ENCODE data around the gene GZMM. TPM values are rescaled to one million over a fixed set of nuclear protein-coding genes. Genes with fewer than 3 reads are reported as not detected.

The GZMM gene
- total and polyA plus RNA-seq, 5 experiments from 2014 or later = 46.9 to 450 (median 228) TPM

DNA sequence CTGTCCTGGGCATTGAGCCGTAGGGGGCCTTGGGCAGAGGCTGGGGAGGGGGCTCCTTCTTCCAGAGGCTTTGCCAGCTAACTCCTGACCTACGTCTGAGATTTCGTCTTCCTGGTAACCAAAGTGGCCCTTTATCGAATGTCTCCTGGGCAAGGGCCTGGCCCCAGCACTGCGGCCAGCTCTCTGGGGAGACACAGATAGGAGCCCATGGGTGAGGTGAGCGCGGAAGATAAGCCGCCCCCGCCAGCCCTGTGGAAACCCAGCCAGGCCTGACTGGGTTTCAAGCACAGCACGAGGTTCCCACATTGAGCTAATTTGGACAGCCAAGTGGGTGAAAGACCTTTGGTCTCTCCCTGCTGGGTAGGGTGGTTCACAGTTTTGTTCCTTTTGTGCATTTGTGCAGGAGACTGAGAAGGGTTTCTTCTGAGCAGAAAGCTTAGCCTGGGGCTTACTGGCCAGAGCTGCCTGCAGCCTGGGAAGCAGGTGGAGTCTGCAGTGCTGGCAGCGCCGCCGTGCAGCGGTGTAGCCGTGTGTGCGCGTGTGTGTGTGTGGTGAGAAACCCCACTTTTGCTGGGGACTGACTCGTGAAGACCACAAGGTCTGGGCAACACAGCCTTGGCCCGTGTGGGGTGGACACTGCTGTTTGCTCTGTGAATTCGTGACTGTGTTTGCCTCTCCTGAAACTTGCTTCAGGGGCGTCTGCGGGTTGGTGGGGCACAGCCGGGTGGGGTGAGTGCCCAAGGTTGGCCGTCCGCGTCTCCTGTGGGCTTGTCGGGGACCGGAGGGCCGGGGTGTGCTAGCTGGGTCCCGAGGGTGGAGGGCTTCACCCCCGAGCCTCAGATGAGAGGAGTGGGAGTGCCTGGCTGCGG is 31.0 kb downstream of the GZMM start:
- H3K4me3 Mint-ChIP-seq = peak overlapping the region; percentile 65 to 94 (median 82)
- DNase-seq (no peak), ATAC-seq (no peak)
- peak overlapping the region in 5 of 10 donors; percentile 24 to 62 (median 46) for H3K27ac Mint-ChIP-seq
- POLR2A ChIA-PET = interaction anchor here (0.6 to 1.0 kb wide), 3 partner anchors 30 to 59 kb away, joined by 3 to 4 read pairs (median 3); partner anchors contain the start of gene GZMM
- H3K4me1 Mint-ChIP-seq = peaks cover 14 to 51% (median 41%) of the 10 kb centered on the region in 4 donors
- H3K9me3 Mint-ChIP-seq = peaks cover 0 to 4% (median 0%) of the 10 kb centered on the region in 9 donors
- H3K27me3 Mint-ChIP-seq = peaks cover 0 to 1% (median 0%) of the 10 kb centered on the region in 5 donors
- peaks cover 0 to 13% (median 0%) of the 10 kb centered on the region in 3 donors for H3K36me3 Mint-ChIP-seq

DNA sequence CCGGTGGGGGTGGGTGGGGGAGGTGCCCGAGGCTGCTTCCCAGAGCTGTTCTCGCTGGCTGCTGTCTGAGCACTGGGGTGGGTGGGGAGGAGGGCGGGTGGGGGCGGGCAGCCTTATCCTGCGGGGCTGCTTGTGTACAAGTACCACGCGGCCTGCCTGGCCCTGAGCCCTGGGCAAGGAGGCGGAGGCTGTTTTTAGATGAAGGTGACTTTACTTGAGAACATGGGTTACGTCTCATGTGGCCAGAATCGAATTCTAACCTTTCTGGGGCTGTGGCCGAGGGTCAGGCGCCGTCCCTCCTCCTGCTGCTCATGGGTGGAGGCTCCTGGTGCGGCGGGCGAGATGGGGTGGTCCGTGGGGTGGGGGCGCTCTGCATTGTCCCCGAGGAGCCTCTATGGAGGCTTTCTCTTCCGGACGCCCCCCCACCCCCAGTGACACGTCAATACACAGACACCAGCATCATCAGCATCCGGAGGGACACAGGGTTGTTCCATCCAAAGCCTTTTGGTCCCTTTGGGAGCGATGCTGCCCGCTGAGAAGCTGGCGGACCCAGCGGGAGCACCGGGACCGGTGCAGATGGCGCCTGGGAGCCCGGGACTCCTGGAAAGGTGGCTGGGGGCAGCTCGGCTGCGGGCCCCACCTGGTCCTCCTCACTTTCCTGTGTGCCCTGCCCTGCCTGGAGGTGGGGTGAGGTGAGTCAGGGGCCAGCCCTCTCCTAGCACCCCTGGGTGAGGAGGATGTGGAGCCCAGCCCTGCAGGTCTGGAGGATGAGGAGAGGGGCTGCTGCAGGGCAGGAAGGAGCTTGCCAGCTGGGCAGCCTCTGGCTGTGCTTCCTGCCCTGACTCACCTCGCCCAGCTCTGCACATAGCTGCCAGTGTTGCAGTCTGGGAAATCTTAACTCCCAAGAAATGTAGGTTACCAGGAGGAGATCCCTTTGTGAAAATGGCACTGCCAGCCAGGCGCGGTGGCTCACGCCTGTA is 32.0 kb downstream of the GZMM start:
- ATAC-seq = no peak
- peaks cover 0 to 17% (median 0%) of the 10 kb centered on the region in 3 donors for H3K36me3 Mint-ChIP-seq
- DNase-seq = no peak
- no peaks in the 10 kb centered on the region for H3K27me3 Mint-ChIP-seq
- peak overlapping the region in 4 of 10 donors; percentile 18 to 91 (median 48) for H3K4me3 Mint-ChIP-seq
- no peak overlapping the region for H3K27ac Mint-ChIP-seq
- peaks cover 14 to 46% (median 40%) of the 10 kb centered on the region in 4 donors for H3K4me1 Mint-ChIP-seq
- POLR2A ChIA-PET = interaction anchor here (1.0 kb wide), 1 partner anchor 8 kb away, joined by 3 read pairs; no protein-coding TSS in a partner anchor
- H3K9me3 Mint-ChIP-seq = peaks cover 0 to 4% (median 0%) of the 10 kb centered on the region in 9 donors

- DNase-seq (no peak), ATAC-seq (no peak)
- POLR2A ChIA-PET = interaction anchor here (0.7 to 1.0 kb wide), 3 partner anchors 9 to 56 kb away, joined by 3 to 4 read pairs (median 3); no protein-coding TSS in a partner anchor
- Mint-ChIP-seq H3K4me1 (peaks cover 9 to 40% (median 31%) of the 10 kb centered on the region in 4 donors), H3K9me3 (no peaks in the 10 kb centered on the region), H3K4me3 (peak overlapping the region in 2 of 10 donors; percentile 26 to 34), H3K36me3 (peaks cover 0 to 19% (median 0%) of the 10 kb centered on the region in 3 donors), H3K27me3 (no peaks in the 10 kb centered on the region), H3K27ac (no peak overlapping the region)
Measured at GRCh38 chr19:576768-577438, 33.0 kb downstream of the GZMM start.

DNA sequence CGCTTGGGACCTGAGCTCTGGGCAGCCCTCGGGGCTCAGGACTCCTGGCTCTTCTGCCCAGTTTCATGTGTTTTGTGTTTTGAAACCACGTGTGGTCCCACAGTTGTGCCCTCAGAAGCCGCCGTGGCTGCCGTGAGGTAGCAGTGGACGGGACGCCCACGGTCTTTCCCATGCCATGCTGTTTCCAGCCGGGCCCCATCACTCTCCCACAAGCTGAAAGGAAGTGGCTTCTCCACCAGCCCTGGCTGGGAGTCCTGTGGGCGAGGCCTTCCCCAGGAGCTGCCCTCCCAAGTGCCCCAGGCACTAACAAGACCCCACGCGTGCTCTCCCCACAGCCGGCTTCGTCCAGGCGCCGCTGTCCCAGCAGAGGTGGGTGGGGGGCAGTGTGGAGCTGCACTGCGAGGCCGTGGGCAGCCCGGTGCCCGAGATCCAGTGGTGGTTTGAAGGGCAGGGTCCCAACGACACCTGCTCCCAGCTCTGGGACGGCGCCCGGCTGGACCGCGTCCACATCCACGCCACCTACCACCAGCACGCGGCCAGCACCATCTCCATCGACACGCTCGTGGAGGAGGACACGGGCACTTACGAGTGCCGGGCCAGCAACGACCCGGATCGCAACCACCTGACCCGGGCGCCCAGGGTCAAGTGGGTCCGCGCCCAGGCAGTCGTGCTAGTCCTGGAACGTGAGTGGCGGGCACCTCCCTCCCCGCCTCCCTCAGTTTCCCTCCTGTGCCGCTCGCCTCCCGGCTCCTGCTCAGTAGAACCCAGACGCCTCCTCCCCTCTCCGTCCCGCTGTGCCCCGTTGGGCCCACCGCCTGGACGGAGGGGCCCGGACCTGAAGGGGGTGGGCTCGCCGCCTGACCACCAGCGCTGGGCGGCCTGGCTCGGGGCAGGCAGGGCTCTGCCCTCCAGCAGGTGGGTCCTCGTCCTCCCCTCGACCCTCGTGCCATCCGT is 33.9 kb downstream of the GZMM start:
- Mint-ChIP-seq H3K9me3 (no peaks in the 10 kb centered on the region), H3K4me1 (peaks cover 7 to 39% (median 28%) of the 10 kb centered on the region in 4 donors), H3K4me3 (no peak overlapping the region), H3K27ac (no peak overlapping the region), H3K36me3 (peaks cover 0 to 23% (median under 1%) of the 10 kb centered on the region in 3 donors), H3K27me3 (no peaks in the 10 kb centered on the region)
- no peak for ATAC-seq
- DNase-seq = no peak
- POLR2A ChIA-PET = interaction anchor here (1.0 kb wide), 1 partner anchor 56 kb away, joined by 3 read pairs; no protein-coding TSS in a partner anchor

GRCh38 chr19:579111-579841 is 35.4 kb downstream of the GZMM start:
- no peak for ATAC-seq
- Mint-ChIP-seq H3K4me1 (peaks cover 6 to 31% (median 23%) of the 10 kb centered on the region in 4 donors), H3K27ac (no peak overlapping the region), H3K9me3 (no peaks in the 10 kb centered on the region), H3K4me3 (no peak overlapping the region), H3K36me3 (peaks cover 0 to 29% (median 5%) of the 10 kb centered on the region in 3 donors), H3K27me3 (no peaks in the 10 kb centered on the region)
- no peak for DNase-seq
- POLR2A ChIA-PET = interaction anchor here (0.7 kb wide), 1 partner anchor 81 kb away, joined by 3 read pairs; no protein-coding TSS in a partner anchor

GRCh38 chr19:579842-580155 is 35.9 kb downstream of the GZMM start:
- Mint-ChIP-seq H3K9me3 (no peaks in the 10 kb centered on the region), H3K27me3 (no peaks in the 10 kb centered on the region), H3K4me3 (no peak overlapping the region), H3K27ac (no peak overlapping the region), H3K4me1 (peaks cover 5 to 25% (median 18%) of the 10 kb centered on the region in 4 donors), H3K36me3 (peaks cover 0 to 29% (median 5%) of the 10 kb centered on the region in 3 donors)
- ATAC-seq = no peak
- DNase-seq = no peak
- POLR2A ChIA-PET = no interaction called here

GRCh38 chr19:580274-580835 is 36.5 kb downstream of the GZMM start:
- peak overlapping the region in 1 of 10 donors; percentile 21 for H3K27ac Mint-ChIP-seq
- H3K4me3 Mint-ChIP-seq = no peak overlapping the region
- peaks cover 5 to 21% (median 14%) of the 10 kb centered on the region in 4 donors for H3K4me1 Mint-ChIP-seq
- H3K27me3 Mint-ChIP-seq = no peaks in the 10 kb centered on the region
- H3K36me3 Mint-ChIP-seq = peaks cover 0 to 29% (median 5%) of the 10 kb centered on the region in 3 donors
- DNase-seq = no peak
- ATAC-seq = no peak
- POLR2A ChIA-PET = no interaction called here
- no peaks in the 10 kb centered on the region for H3K9me3 Mint-ChIP-seq

DNA sequence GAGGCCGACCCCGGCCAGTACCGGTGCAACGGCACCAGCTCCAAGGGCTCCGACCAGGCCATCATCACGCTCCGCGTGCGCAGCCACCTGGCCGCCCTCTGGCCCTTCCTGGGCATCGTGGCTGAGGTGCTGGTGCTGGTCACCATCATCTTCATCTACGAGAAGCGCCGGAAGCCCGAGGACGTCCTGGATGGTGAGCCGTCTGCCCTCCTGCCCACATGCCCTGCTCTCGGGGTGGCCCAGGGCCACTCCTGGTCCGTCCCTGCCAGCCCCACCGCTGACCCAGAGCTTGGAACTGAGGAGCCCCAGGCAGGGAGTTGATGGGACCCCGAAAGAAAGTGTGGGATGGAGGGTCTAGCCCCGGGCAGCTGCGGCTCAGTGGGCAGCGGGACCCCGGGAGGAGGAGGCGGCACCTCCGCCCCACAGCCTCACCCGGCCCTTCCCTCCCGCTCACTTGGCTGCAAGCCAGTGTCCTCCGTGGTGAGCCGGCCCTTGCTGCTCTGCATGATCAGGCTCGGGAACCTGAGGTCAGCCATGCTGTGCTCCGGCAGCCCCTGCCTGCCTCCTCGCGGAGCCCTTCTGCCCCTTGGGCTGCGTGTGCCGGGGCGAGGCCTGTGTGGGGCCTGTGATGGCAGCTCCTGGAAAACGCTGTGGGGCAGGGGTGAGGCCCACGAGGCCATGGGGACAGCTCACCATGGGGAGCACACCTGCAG is 37.7 kb downstream of the GZMM start:
- DNase-seq (no peak), ATAC-seq (no peak)
- Mint-ChIP-seq H3K9me3 (no peaks in the 10 kb centered on the region), H3K4me3 (no peak overlapping the region), H3K36me3 (peaks cover 0 to 29% (median 5%) of the 10 kb centered on the region in 3 donors), H3K4me1 (peaks cover 4 to 12% (median 9%) of the 10 kb centered on the region in 4 donors), H3K27ac (no peak overlapping the region), H3K27me3 (peaks cover 0 to 6% (median 0%) of the 10 kb centered on the region in 5 donors)
- POLR2A ChIA-PET = no interaction called here

GRCh38 chr19:582497-583197 is 38.8 kb downstream of the GZMM start:
- no peak overlapping the region for H3K4me3 Mint-ChIP-seq
- H3K27me3 Mint-ChIP-seq = peaks cover 0 to 10% (median 0%) of the 10 kb centered on the region in 5 donors
- no peaks in the 10 kb centered on the region for H3K9me3 Mint-ChIP-seq
- POLR2A ChIA-PET = no interaction called here
- ATAC-seq (no peak), DNase-seq (no peak)
- H3K27ac Mint-ChIP-seq = no peak overlapping the region
- H3K36me3 Mint-ChIP-seq = peaks cover 0 to 29% (median 5%) of the 10 kb centered on the region in 3 donors
- H3K4me1 Mint-ChIP-seq = peaks cover 0 to 7% (median 4%) of the 10 kb centered on the region in 4 donors
